GM21529 (cell line): ENCODE results near the gene SESN2.
"Not testable (repeated sequence)": the region's sequence is repeated elsewhere in the genome, so short reads cannot be mapped to it uniquely, and the experiment has no call there.

Experiments used
- ATAC-seq: cut with Tn5 transposase; IDR thresholded peaks from one replicate; pipeline ENCODE4 v1.9.1; 2021; ENCODE audit not compliant: unreplicated experiment

The SESN2 gene

DNA sequence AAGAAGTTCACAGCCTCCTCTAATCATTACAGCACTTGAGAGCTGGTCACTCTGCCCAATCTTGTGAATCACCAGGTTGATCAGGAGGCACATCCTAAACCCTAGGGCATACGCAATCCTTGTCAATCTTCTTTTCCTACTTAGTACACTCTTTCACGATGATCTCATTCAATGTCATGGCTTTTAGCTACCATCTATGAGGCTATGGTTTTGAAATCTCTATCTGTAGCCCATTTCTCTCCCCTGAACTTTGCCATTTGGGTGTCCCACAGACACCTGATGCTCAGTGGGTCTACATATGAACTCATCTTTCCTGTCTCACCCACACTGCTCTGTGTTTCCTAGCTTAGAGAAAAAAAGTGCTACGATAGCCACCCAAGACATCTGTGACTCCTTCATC lies 67.7 kb downstream of the SESN2 start:
- no peak for ATAC-seq

DNA sequence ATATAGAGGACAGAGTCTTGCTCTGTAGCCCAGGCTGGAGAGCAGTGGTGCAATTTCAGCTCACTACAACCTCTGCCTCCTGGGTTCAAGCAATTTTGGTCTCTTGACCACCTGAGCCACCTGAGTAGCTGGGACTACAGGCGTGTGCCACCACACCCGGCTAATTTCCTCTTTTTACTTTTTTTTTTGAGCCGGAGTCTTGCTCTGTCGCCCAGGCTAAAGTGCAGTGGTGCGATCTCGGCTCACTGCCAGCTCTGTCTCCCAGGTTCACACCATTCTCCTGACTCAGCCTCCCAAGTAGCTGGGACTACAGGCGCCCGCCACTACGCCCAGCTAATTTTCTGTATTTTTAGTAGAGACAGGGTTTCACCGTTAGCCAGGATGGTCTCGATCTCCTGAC lies 68.1 kb downstream of the SESN2 start:
- ATAC-seq: not testable (repeated sequence)

DNA sequence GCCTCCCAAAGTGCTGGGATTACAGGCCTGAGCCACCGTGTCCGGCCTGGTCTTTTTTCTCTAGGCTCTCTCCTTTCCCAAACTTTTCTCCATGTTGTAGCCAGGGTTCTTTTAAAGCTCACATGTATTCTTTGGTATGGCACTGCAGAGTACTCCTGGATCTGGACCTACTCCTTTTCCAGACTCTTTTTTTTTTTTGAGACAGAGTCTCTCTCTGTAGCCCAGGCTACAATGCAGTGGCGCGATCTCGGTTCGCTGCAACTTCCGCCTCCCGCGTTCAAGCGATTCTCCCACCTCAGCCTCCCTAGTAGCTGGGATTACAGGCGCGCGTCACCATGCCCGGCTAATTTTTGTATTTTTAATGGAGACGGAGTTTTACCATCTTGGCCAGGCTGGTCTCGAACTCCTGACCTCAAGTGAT lies 68.9 kb downstream of the SESN2 start:
- ATAC-seq: no peak

DNA sequence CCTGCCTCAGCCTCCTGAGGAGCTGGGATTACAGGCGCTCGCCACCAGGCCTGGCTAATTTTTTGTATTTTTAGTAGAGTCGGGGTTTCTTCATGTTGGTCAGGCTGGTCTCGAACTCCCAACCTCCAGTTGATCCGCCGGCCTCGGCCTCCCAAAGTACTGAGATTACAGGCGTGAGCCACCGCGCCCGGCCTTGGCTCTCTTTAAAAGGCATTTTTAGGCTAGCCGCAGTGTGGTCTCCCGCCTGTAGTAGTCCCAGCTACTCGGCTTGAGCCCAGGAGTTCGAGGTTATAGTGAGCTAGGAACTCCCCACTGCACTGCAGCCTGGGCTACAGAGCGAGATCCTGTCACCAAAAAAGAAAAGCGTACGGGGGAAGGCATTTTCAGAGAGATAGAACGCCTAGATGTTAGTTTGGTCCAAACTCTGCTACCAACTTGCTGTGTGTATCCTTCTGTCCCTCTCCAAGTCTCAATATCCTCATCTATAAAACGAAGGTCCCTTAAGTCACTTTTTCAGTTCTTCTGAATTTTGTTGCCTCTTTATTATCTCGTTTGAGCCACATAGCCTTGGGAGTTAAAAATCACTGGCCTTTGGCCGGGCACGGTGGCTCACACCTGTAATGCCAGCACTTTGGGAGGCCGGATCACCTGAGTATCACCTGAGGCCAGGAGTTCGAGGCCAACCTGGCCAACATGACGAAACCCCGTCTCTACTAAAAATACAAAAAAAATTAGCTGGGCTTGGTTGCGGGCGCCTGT lies 70.3 kb downstream of the SESN2 start:
- ATAC-seq: no peak
